ENCODE data around the gene ZMYND8. TPM values are rescaled to one million over a fixed set of nuclear protein-coding genes. Genes with fewer than 3 reads are reported as not detected.

Gene ZMYND8
- total RNA-seq, 2 experiments from 2014 or later: 28.8 to 29.8 TPM

DNA sequence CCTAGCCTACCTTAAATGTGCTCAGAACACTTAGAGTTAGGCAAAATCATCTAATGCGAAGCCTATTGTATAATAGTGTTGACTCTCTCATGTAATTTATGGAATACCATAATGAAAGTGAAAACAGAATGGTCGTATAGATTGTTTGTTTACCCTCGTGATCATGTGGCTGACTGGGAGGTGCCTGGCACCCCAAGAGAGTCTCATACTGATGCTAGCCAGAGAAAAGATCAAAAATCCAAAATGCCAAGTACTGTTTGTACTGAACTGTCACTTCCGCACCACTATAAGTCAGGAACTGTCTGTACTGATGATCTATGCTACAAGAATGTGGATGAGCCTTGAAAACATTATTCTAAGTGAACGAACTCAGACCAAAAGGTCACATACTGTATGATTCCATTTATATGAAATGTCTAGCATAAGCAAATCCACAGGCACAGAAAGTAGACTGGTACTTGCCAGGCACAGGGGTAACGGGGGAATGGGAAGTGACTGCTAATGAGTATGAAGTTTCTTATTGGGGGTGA, 22.4 kb downstream of the ZMYND8 start:
- Mint-ChIP-seq H3K4me3 (no peak overlapping the region), H3K9me3 (no peaks in the 10 kb centered on the region), H3K36me3 (peaks cover 20% of the 10 kb centered on the region), H3K4me1 (peaks cover 63% of the 10 kb centered on the region), H3K27ac (peak overlapping the region; percentile 3), H3K27me3 (no peaks in the 10 kb centered on the region)
- no peak for DNase-seq

DNA sequence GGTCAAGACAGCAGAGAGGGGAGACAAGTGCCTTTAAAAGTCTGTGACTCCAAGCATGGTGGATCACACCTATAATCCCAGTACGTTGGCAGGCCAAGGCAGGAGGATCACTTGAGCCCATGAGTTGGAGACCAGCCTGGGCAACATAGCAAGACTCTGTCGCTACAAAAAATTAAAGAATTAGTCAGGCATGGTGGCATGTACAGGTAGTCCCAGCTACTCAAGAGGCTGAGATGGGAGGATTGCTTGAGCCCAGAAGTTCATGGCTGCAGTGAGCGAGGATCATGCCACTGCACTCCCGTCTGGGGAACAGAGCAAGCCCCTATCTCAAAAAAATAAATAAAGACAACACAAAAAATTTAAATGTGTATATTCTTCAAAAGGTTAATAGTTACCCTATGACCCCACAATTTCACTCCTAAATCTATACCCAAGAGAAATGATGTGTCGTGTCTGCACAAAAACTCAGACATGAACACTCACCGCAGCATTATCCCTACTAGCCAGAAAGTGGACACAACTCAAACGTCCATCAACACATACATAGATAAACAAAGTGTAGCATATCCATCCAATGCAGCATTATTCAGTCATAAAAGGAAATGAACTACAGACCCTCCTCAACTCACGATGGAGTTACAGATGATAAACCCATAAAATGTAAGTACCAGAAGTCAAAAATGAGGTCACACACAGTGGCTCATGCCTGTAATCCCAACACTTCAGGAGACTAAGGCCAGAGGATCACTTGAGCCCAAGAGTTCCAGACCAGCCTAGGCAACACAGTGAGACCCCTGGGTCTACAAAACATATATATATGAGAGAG, 23.9 kb downstream of the ZMYND8 start:
- peaks cover 62% of the 10 kb centered on the region for H3K4me1 Mint-ChIP-seq
- H3K36me3 Mint-ChIP-seq: peaks cover 26% of the 10 kb centered on the region
- no peaks in the 10 kb centered on the region for H3K27me3 Mint-ChIP-seq
- H3K9me3 Mint-ChIP-seq: no peaks in the 10 kb centered on the region
- peak overlapping the region; percentile 21 for H3K27ac Mint-ChIP-seq
- H3K4me3 Mint-ChIP-seq: no peak overlapping the region
- no peak for DNase-seq

DNA sequence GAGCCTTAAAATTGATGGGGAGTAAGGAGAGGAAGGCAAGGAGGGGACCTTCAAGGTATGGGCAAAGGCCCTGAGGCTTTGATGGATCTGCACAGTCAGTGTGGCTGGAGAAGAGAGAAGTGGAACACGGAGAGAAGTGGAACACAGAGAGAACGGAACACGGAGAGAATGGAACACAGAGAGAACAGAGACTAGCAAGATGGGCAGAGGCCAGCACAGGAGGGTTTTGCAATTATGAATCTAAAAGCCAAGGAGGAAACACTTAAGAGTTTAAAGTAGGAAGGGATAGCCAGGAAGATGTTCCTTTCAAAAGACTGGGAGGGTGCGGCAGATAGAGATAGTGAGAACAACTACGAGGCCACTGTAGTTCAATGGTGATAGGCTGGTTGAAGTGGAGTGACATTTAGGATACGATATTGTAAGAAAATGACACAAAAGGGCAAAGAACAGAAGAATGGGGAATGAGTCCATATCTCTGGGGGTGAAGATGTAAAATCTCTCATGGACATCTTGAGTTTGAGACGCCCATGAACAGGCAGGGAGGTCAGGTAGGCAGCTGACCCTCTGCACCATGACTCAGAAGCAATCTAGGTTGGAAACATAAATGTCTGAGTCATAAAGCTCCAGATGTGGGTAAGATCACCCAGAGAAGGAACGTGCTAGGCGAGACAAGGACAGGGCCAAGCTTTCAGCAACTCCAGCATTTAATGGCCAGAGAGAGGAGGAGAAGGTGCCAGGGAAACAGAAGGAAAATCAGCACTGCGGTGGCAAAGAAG, 25.4 kb downstream of the ZMYND8 start:
- Mint-ChIP-seq H3K9me3 (no peaks in the 10 kb centered on the region), H3K36me3 (peaks cover 28% of the 10 kb centered on the region), H3K27ac (no peak overlapping the region), H3K27me3 (no peaks in the 10 kb centered on the region), H3K4me1 (peaks cover 57% of the 10 kb centered on the region), H3K4me3 (no peak overlapping the region)
- no peak for DNase-seq

DNA sequence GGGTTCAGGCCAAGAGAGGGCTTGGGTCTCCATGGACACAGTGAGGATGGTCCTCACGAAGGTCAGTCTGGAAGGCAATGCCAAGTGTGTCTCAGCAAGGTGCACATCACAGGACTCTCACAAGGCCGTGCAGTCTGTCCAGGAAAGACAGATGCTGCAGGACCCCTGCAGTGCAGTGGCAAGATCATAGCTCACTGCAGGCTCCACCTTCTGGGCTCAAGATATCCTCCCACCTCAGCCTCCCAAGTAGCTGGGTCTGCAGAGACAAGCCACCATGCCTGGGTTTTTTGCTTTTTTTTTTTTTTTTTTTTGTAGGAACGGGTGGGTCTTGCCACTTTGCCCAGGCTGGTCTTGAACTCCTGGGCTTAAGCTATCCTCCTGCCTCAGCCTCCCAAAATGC, 26.4 kb downstream of the ZMYND8 start:
- Mint-ChIP-seq H3K36me3 (peaks cover 33% of the 10 kb centered on the region), H3K27me3 (no peaks in the 10 kb centered on the region), H3K27ac (no peak overlapping the region), H3K9me3 (no peaks in the 10 kb centered on the region), H3K4me3 (no peak overlapping the region), H3K4me1 (peaks cover 52% of the 10 kb centered on the region)
- DNase-seq: no peak

DNA sequence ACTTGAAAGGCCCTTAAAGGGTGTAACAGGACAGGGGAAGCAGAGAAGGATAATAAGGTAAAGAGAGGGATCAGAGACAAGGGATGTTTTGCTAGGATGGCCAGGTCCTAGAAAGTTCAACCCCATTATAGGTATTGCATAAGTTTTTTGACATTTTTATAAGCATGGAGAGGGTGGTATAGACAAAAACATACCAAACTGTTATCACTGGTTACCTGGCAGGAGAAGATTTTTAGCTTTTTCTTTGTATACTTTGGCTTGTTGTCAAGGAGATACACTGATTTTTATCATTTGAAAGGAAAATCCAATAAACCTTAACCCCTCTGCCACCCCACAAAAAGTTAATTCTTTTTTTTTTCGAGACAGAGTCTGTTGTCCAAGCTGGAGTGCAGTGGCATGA, 28.4 kb downstream of the ZMYND8 start:
- Mint-ChIP-seq H3K4me3 (no peak overlapping the region), H3K4me1 (peaks cover 52% of the 10 kb centered on the region), H3K27me3 (no peaks in the 10 kb centered on the region), H3K9me3 (no peaks in the 10 kb centered on the region), H3K27ac (no peak overlapping the region), H3K36me3 (peaks cover 38% of the 10 kb centered on the region)
- no peak for DNase-seq

DNA sequence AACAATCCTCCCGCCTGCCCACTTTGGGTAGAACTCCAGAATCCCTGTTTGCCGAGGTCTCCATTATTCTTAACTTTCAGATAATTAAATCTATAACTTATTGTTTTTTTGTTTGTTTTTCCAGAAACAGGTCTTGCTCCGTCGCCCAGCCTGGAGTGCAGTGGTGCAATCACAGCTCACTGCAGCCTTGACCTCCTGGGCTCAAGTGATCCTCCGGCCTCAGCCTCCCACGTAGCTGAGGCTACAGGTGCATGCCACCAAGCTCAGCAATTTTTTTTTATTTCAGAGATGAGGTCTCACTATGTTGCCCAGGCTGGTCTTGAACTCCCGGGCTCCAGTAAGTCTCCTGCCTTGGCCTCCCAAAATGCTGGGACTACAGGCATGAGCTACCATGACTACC, 28.8 kb downstream of the ZMYND8 start:
- no peak overlapping the region for H3K27ac Mint-ChIP-seq
- H3K4me3 Mint-ChIP-seq: no peak overlapping the region
- H3K9me3 Mint-ChIP-seq: no peaks in the 10 kb centered on the region
- H3K4me1 Mint-ChIP-seq: peaks cover 50% of the 10 kb centered on the region
- peaks cover 34% of the 10 kb centered on the region for H3K36me3 Mint-ChIP-seq
- H3K27me3 Mint-ChIP-seq: no peaks in the 10 kb centered on the region
- no peak for DNase-seq

DNA sequence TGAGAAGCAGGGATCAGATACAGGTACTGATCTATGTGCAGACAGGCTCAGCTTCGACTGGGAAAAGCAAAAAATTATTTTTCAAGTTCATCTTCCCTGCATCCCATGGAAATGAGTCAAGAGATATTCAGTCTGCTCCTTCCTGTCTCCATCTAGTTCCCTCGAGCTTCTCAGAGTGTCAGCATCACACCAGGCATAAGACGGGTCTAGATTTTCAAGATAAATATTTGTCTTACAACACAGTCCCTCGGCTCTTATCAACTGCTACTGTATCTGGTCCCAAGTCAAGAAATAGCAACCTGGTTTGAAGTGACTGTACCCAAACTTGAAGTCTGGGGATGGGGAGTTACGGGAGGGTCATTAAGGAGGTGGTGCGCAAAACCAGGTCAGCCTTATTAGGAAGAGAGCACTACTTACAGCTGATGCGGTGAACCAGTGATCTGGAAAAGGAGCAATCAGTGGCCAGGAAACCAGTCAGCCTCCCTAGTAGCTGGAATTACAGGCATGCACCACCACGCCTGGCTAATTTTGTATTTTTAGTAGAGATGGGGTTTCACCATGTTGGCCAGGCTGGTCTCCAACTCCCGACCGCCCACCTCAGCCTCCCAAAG, 29.7 kb downstream of the ZMYND8 start:
- Mint-ChIP-seq H3K4me1 (peaks cover 47% of the 10 kb centered on the region), H3K4me3 (no peak overlapping the region), H3K27ac (no peak overlapping the region), H3K36me3 (peaks cover 31% of the 10 kb centered on the region), H3K27me3 (no peaks in the 10 kb centered on the region), H3K9me3 (no peaks in the 10 kb centered on the region)
- no peak for DNase-seq

DNA sequence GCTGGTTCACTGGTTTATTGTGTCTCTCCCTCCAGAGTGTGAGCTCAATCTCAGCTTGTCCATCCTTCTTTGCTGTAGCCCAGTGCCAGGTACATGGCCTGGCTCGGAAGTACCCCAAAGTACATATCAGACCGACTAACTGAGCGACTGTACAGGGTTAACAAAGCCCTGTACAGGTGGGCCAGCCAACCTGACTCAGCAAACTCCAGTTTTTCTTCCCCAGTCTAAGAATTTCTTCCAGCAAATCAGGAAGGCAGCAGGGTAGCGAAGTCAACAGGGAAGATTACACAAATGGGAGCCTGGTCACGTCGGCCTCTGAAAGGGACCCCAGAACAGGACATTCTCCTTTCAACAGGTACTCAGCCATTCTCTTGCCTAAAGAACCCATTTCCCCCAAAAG, 31.3 kb downstream of the ZMYND8 start:
- peaks cover 26% of the 10 kb centered on the region for H3K36me3 Mint-ChIP-seq
- no peaks in the 10 kb centered on the region for H3K27me3 Mint-ChIP-seq
- no peaks in the 10 kb centered on the region for H3K9me3 Mint-ChIP-seq
- H3K27ac Mint-ChIP-seq: peak overlapping the region; percentile 11
- DNase-seq: no peak
- peaks cover 48% of the 10 kb centered on the region for H3K4me1 Mint-ChIP-seq
- H3K4me3 Mint-ChIP-seq: no peak overlapping the region

DNA sequence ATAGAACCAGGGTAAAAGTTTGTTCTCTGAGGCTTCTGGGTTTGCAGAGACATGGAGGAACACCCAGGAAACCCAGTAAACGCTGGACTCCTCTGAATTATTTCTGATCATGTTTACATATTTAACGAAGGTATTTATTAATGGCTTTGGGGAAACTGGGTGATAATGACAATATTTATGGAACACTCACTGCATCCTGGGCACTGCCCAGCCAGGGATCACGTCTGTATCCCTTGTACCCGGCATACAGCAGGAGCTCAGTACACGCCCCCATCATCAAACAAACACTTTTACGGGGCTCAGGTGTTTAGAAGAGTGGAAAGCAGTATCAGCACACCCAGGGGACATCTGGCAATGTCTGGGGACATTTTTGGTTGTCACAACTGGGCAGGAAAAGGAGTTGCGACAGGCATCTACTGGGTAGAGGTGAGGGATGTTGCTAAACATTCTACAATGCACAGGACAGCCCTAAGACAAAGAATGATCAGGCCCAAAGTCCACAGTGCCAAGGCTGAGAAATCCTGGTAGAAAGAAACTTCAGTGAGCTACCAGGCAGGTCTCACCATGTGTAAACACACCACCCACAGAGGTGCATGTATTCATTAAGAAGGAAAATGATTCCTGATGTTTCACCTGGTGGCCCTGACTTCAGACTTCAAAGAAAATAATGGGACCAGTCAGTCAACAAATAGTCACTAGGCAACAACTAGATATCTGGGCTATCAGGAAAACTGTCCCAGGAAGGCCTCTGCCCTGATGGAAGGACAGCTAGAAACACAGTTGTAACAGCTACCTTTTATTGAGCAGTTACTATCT, 35.3 kb downstream of the ZMYND8 start:
- no peak for DNase-seq
- H3K4me3 Mint-ChIP-seq: no peak overlapping the region
- no peaks in the 10 kb centered on the region for H3K27me3 Mint-ChIP-seq
- H3K27ac Mint-ChIP-seq: peak overlapping the region; percentile 65
- peaks cover 69% of the 10 kb centered on the region for H3K4me1 Mint-ChIP-seq
- H3K36me3 Mint-ChIP-seq: peaks cover 31% of the 10 kb centered on the region
- H3K9me3 Mint-ChIP-seq: no peaks in the 10 kb centered on the region

DNA sequence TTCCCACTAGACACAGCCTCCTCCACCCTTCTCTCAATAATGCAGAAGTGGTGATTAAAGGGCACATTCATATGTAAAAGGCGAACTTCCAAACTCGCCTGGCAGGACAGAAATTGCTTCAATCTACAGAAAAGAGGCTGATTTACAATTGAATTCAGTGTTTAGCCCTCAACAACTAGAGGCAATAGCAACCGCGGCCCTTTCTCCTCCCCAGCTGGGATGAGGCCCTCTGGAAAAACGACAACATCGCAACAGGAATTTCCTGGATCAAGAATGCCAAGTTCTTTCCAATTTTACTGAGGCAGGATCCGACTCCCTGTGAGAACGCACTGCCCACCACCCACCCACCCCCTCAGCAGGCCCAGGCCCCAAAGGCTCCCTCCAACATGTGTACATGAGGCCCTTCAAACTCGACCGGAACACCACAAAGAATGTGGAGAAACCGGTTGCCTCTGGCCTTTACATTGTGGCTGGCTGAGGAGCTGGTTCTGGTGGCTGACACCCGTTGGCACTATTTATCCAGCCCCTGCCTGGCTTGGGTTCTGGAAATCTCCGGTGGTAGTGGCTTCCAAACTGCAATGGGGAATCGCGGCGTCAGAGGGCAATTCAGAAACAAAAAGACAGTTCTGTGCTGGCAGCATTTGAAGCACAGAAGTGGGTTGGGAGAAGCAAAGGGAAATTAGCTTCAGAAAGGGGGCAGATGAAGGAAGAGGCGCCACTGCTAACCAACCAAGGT, 36.8 kb downstream of the ZMYND8 start:
- Mint-ChIP-seq H3K4me1 (peaks cover 72% of the 10 kb centered on the region), H3K36me3 (peaks cover 38% of the 10 kb centered on the region), H3K27me3 (no peaks in the 10 kb centered on the region), H3K4me3 (peak overlapping the region; percentile 66), H3K9me3 (no peaks in the 10 kb centered on the region), H3K27ac (peak overlapping the region; percentile 91)
- no peak for DNase-seq

DNA sequence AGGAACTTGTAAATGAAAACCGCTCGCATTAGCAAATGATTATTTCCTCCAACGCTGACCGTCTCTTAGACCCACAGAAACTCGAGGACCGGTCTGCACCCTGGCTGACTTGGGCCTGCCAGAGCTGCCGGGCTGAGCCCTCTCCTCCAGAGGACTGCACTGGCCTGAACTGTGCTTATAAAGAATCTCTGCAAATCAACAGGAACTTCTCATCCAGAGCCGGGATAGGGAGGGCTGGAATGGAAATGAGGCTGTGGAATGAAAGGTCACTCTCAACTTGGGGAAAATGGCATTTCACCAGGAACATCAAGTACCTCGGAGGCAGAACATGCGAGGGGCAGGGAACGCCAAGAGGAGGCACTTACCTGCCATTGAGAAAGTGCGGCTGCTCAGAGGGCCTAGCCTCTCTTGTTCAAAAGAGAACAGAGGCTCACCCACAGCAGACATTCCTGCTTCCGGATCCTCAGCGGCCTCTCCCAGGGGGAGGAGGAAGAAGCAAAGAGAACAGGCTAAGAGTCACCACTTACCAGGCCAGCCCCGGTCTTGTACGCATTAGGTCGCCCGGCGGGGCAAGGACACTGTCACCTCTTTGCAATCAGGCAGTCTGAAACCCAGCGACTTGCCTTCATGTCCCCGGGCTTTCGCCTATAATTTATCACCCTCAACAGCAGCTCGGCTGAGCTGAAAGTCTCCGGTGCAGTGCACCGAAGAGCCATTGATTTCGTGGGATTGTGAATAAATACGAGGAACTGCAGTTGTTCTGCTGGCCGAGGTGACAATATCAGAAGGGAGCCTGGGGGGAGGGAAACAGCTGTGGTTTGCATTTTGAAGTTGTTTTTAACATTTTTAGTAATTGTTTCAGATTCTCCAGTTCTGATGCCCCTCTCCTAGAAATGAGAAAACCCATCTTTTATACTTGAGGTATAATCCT, 37.6 kb downstream of the ZMYND8 start:
- Mint-ChIP-seq H3K27me3 (no peaks in the 10 kb centered on the region), H3K4me3 (peak overlapping the region; percentile 66), H3K9me3 (no peaks in the 10 kb centered on the region), H3K27ac (peak overlapping the region; percentile 91), H3K36me3 (peaks cover 34% of the 10 kb centered on the region), H3K4me1 (peaks cover 68% of the 10 kb centered on the region)
- DNase-seq: peak; percentile 49

DNA sequence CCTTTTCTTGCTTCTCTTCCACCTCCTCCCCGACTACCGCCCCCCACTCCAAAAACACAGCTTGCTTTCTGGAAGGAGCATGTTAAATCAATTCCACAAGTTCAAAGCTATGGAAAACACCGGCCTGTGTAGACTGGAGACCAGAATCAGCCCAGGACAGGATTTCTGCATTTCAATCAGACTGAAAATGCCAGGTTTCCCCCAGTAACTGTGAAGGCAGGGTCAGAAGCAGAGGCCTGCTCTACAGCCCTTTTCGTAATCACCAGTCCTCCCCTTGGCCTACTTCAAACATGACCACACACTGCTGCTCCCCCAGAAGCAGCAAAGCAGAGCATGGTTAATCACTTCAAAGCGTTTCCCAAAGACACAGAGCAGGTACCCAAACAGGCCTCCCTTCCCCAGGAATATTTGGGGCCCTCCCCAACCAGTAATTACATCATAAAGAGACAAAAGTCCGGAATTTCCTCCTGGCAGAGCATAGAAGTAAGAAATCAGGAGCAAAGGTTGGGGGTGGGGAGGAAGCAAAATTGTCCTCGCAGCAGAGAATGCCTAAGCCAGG, 38.4 kb downstream of the ZMYND8 start:
- peak overlapping the region; percentile 91 for H3K27ac Mint-ChIP-seq
- no peaks in the 10 kb centered on the region for H3K9me3 Mint-ChIP-seq
- no peaks in the 10 kb centered on the region for H3K27me3 Mint-ChIP-seq
- peaks cover 61% of the 10 kb centered on the region for H3K4me1 Mint-ChIP-seq
- peaks cover 27% of the 10 kb centered on the region for H3K36me3 Mint-ChIP-seq
- peak overlapping the region; percentile 66 for H3K4me3 Mint-ChIP-seq
- no peak for DNase-seq

All from activated naive CD8-positive, alpha-beta T cell treated with anti-CD3 and anti-CD28 coated beads for 36 hours (primary cell).